ENCODE results near the gene GLIPR2.

DNA sequence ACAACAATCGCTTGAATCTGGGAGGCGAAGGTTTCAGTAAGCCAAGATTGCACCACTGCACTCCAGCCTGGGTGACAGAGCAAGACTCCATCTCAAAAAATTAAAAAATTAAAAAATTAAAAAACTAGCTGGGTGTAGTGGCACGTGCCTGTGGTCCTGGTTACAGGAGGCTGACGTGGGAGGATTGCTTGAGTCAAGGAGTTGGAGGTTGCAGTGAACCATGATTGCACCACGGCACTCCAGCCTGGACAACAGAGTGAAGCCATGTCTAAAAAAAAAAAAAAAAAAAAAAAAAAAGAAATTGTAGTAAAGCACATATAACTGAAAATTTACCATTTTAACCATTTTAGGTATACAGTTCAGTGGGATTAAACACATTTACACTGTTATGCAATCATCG is 19.6 kb downstream of the GLIPR2 start:
- no peak for TF ChIP-seq CEBPB (IDR thresholded peaks at IDR 0.05)
- TF ChIP-seq, protein P1, sequence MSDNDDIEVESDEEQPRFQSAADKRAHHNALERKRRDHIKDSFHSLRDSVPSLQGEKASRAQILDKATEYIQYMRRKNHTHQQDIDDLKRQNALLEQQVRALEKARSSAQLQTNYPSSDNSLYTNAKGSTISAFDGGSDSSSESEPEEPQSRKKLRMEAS (IDR thresholded peaks at IDR 0.05) = no peak
- no peak for TF ChIP-seq EP300 (IDR thresholded peaks at IDR 0.05; ENCODE audit: borderline replicate concordance)
- TF ChIP-seq TCF12 (IDR thresholded peaks at IDR 0.05; ENCODE audit: low read depth) = no peak
